GM12878 (cell line): ENCODE measurements around the gene UBP1. TPM values are rescaled to one million over a fixed set of nuclear protein-coding genes. Genes with fewer than 3 reads are reported as not detected.

Experiments used
- BCL11A ChIP-seq: IDR thresholded peaks from 2 replicates; pipeline ENCODE4 v1.6.1; 2011; ENCODE audit warnings: low read depth, low read length
- CEBPZ ChIP-seq: fragments of 150-350 bp; IDR thresholded peaks from 2 replicates; pipeline ENCODE4 v1.6.1; 2016; ENCODE audit warnings: low read depth, low read length
- CREB1 ChIP-seq: IDR thresholded peaks from 2 replicates; pipeline ENCODE4 v1.6.1; 2012; ENCODE audit warnings: low read depth, mild to moderate bottlenecking, inconsistent platforms
- NR2F1 ChIP-seq: fragments of 450-650 bp; conservative IDR thresholded peaks from 2 replicates; pipeline ENCODE4 v1.6.1; 2017; ENCODE audit warnings: mild to moderate bottlenecking
- RAD21 ChIP-seq: IDR thresholded peaks from 2 replicates; pipeline ENCODE4 v1.6.1; 2011; ENCODE audit warnings: mild to moderate bottlenecking, low read depth, low read length, moderate library complexity; ENCODE audit not compliant: insufficient read depth
- RBBP5 ChIP-seq: fragments of 200-600 bp; sonication (generic); conservative IDR thresholded peaks from 2 replicates; pipeline ENCODE4 v1.6.1; 2016
- SREBF2 ChIP-seq: IDR thresholded peaks from 2 replicates; pipeline ENCODE4 v1.6.1; 2012; ENCODE audit warnings: mild to moderate bottlenecking, low read length
- ZBTB4 ChIP-seq: fragments of 450-650 bp; formaldehyde crosslinking; IDR thresholded peaks from 2 replicates; pipeline ENCODE4 v1.4.0; 2022; ENCODE audit warnings: mild to moderate bottlenecking, moderate library complexity
- polyA plus RNA-seq, 11 experiments: library from polyadenylated mRNA; depleted of rRNA in 4 of 11; unstranded in 6 of 11; stranded (reverse) in 5 of 11; fragments of >200 nt; fragmentation: Nextera tagmentation in 4 of 11; fragmentation: Illumina TruSeq in 1 of 11; extraction: Ambion mirVana in 4 of 11; extraction: Trizol in 1 of 11; gene quantifications; 1 replicate in 1 of 11; 2 replicates in 10 of 11; pipeline versions ENCODE4 v1.2.1 to v1.2.3, GENCODE V29; 2011 to 2016; ENCODE audit warnings: inconsistent platforms in 2 of 11, missing spikeins in 2 of 11, low read depth in 1 of 11
- total RNA-seq, 4 experiments: library from RNA; depleted of rRNA in 3 of 4; stranded (reverse); fragments of >200 nt in 3 of 4; fragmentation: Illumina TruSeq in 1 of 4; extraction: Trizol in 1 of 4; gene quantifications; 2 replicates each; pipeline versions ENCODE4 v1.2.1 to v1.2.3, GENCODE V29; 2013 to 2021

The UBP1 gene
- total and polyA plus RNA-seq, 10 of the 15 experiments (the other 5 are each of a cell fraction or from before 2014, with no cell fraction given) = 9.3 to 93.6 (median 52.4) TPM

- no peak for TF ChIP-seq CEBPZ
- TF ChIP-seq RAD21 = no peak
- TF ChIP-seq RBBP5 = no peak
- TF ChIP-seq NR2F1 = no peak
- no peak for TF ChIP-seq ZBTB4 (CRISPR knock-in tag)
- no peak for TF ChIP-seq CREB1
- TF ChIP-seq BCL11A = no peak
- TF ChIP-seq SREBF2 = no peak
Measured at GRCh38 chr3:33433843-33434242, 6.4 kb downstream of the UBP1 start (continued).
